Sigmoid colon (tissue), 4 donors: ENCODE data around the gene MYL3.

Experiments used
- CTCF ChIP-seq, 4 experiments: fragments of 450-650 bp in 3 of 4; fragments of 200-600 bp in 1 of 4; IDR thresholded peaks; one replicate each; pipeline ENCODE4 v1.5.1; 2016 to 2019; ENCODE audit warnings: antibody characterized with exemption in 4 of 4, mild to moderate bottlenecking in 3 of 4, moderate library complexity in 2 of 4
- POLR2AphosphoS5 ChIP-seq, 4 donors: sonication (generic); formaldehyde crosslinking; IDR thresholded peaks; one replicate each; pipeline ENCODE4 v1.6.1; 2017; ENCODE audit warnings: antibody characterized with exemption in 4 of 4

- TF ChIP-seq CTCF (IDR thresholded peaks at IDR 0.05), result no peak
- no peak for TF ChIP-seq POLR2AphosphoS5 (IDR thresholded peaks at IDR 0.05)
These were observed 36.7 kb upstream of the MYL3 start for GRCh38 chr3:46900007-46900292.
